ENCODE measurements around the gene NHS.

DNA sequence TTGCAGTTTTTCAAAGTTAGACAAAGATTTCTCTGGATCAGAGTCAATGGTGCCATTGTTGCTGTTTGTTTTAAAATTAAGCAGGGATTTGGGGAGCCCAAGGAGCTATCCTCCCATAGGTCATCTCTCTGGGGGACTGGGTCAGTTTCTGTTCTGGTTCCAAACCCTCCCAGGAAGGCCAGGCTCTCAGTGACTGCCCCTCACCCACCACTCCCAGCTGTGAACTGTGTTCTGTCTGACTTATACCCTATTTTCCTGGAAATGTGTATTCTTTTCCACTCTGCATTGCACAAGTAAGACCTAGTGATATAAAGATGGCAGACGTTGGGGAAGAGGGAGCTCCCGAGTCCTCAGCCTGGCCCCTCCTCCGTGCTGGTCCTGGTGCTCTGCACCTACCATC is 65.8 kb downstream of the NHS start:
- TF ChIP-seq POLR2A (IDR thresholded peaks at IDR 0.05) (no peak), CTCF (IDR thresholded peaks at IDR 0.05) (no peak), POLR2AphosphoS5 (IDR thresholded peaks at IDR 0.05) (no peak)
